Measurements from ENCODE around the gene CEP170. TPM values are rescaled to one million over a fixed set of nuclear protein-coding genes. Genes with fewer than 3 reads are reported as not detected.
"Not testable (repeated sequence)": the region's sequence is repeated elsewhere in the genome, so short reads cannot be mapped to it uniquely, and the experiment has no call there.

Gene CEP170
- polyA plus RNA-seq, 3 donors = 13.7 to 44.5 (median 17.4) TPM

- H3K9me3 Mint-ChIP-seq; H3K27me3 Mint-ChIP-seq (ENCODE audit: low read depth in 3 of 3); H3K4me3 ChIP-seq (replicated peaks in 1 of 3; ENCODE audit: low read depth in 2 of 3, low read length in 3 of 3); H3K4me3 Mint-ChIP-seq; intact Hi-C loops (cut with micrococcal nuclease); DNase-seq; H2AFZ ChIP-seq (ENCODE audit: insufficient read depth, low read depth, low read length, poor library complexity, severe bottlenecking); H3K4me1 ChIP-seq (ENCODE audit: control insufficient read depth in 1 of 2, insufficient read depth in 2 of 2, low read length in 2 of 2); H3K9ac ChIP-seq (ENCODE audit: insufficient read depth, low read length, poor library complexity, severe bottlenecking); H3K27me3 ChIP-seq (ENCODE audit: control insufficient read depth in 2 of 2, insufficient read depth in 2 of 2, low read length in 2 of 2); H3K9me3 ChIP-seq (replicated peaks in 1 of 2; ENCODE audit: control insufficient read depth in 1 of 2, insufficient read depth in 1 of 2, low read length in 2 of 2); H3K4me1 Mint-ChIP-seq; H3K79me2 ChIP-seq (ENCODE audit: insufficient read depth, low read length); H3K27ac Mint-ChIP-seq; H4K20me1 ChIP-seq (ENCODE audit: insufficient read depth, low read length); H3K27ac ChIP-seq (ENCODE audit: low read depth in 1 of 2, low read length in 2 of 2); H3K4me2 ChIP-seq (replicated peaks; ENCODE audit: extremely low read depth, low read length, poor library complexity, severe bottlenecking): not testable (repeated sequence)
- peaks cover 38 to 39% of the 10 kb centered on the region in 2 donors for H3K36me3 Mint-ChIP-seq
- H3K36me3 ChIP-seq (replicated peaks in 1 of 2; ENCODE audit: control insufficient read depth in 1 of 2, insufficient read depth in 2 of 2, low read length in 2 of 2) = peaks cover 12 to 51% of the 10 kb centered on the region in 2 donors
- no CpG with 5 or more reads among the region's 8 CpGs for WGBS (ENCODE audit: insufficient coverage)
Observed at GRCh38 chr1:243186201-243186995, 68.7 kb downstream of the CEP170 start.

- DNase-seq; H3K4me3 ChIP-seq (replicated peaks in 1 of 3; ENCODE audit: low read depth in 2 of 3, low read length in 3 of 3); H4K20me1 ChIP-seq (ENCODE audit: insufficient read depth, low read length); H3K4me1 Mint-ChIP-seq; H3K4me2 ChIP-seq (replicated peaks; ENCODE audit: extremely low read depth, low read length, poor library complexity, severe bottlenecking); H3K27ac Mint-ChIP-seq; H3K4me1 ChIP-seq (ENCODE audit: control insufficient read depth in 1 of 2, insufficient read depth in 2 of 2, low read length in 2 of 2); H3K79me2 ChIP-seq (ENCODE audit: insufficient read depth, low read length); H3K9ac ChIP-seq (ENCODE audit: insufficient read depth, low read length, poor library complexity, severe bottlenecking); H3K9me3 Mint-ChIP-seq; H3K27me3 Mint-ChIP-seq (ENCODE audit: low read depth in 3 of 3); intact Hi-C loops (cut with micrococcal nuclease); H2AFZ ChIP-seq (ENCODE audit: insufficient read depth, low read depth, low read length, poor library complexity, severe bottlenecking); H3K9me3 ChIP-seq (replicated peaks in 1 of 2; ENCODE audit: control insufficient read depth in 1 of 2, insufficient read depth in 1 of 2, low read length in 2 of 2); H3K27me3 ChIP-seq (ENCODE audit: control insufficient read depth in 2 of 2, insufficient read depth in 2 of 2, low read length in 2 of 2); H3K4me3 Mint-ChIP-seq; H3K27ac ChIP-seq (ENCODE audit: low read depth in 1 of 2, low read length in 2 of 2): not testable (repeated sequence)
- peaks cover 45 to 48% of the 10 kb centered on the region in 2 donors for H3K36me3 Mint-ChIP-seq
- H3K36me3 ChIP-seq (replicated peaks in 1 of 2; ENCODE audit: control insufficient read depth in 1 of 2, insufficient read depth in 2 of 2, low read length in 2 of 2) = peaks cover 15 to 56% of the 10 kb centered on the region in 2 donors
- 100% methylated on average over 2 of the region's 7 CpGs for WGBS (ENCODE audit: insufficient coverage)
Observed at GRCh38 chr1:243184787-243185186, 70.3 kb downstream of the CEP170 start.

GRCh38 chr1:243183661-243184060 lies 71.4 kb downstream of the CEP170 start:
- DNase-seq; H3K4me1 Mint-ChIP-seq; intact Hi-C loops (cut with micrococcal nuclease); H3K4me2 ChIP-seq (replicated peaks; ENCODE audit: extremely low read depth, low read length, poor library complexity, severe bottlenecking); H3K27ac ChIP-seq (ENCODE audit: low read depth in 1 of 2, low read length in 2 of 2); H3K4me3 Mint-ChIP-seq; H3K27me3 ChIP-seq (ENCODE audit: control insufficient read depth in 2 of 2, insufficient read depth in 2 of 2, low read length in 2 of 2); H2AFZ ChIP-seq (ENCODE audit: insufficient read depth, low read depth, low read length, poor library complexity, severe bottlenecking); H3K9me3 Mint-ChIP-seq; H3K27ac Mint-ChIP-seq; H3K79me2 ChIP-seq (ENCODE audit: insufficient read depth, low read length); H3K4me1 ChIP-seq (ENCODE audit: control insufficient read depth in 1 of 2, insufficient read depth in 2 of 2, low read length in 2 of 2); H4K20me1 ChIP-seq (ENCODE audit: insufficient read depth, low read length); H3K9me3 ChIP-seq (replicated peaks in 1 of 2; ENCODE audit: control insufficient read depth in 1 of 2, insufficient read depth in 1 of 2, low read length in 2 of 2); H3K4me3 ChIP-seq (replicated peaks in 1 of 3; ENCODE audit: low read depth in 2 of 3, low read length in 3 of 3); H3K9ac ChIP-seq (ENCODE audit: insufficient read depth, low read length, poor library complexity, severe bottlenecking); H3K27me3 Mint-ChIP-seq (ENCODE audit: low read depth in 3 of 3): not testable (repeated sequence)
- peaks cover 15 to 60% of the 10 kb centered on the region in 2 donors for H3K36me3 ChIP-seq (replicated peaks in 1 of 2; ENCODE audit: control insufficient read depth in 1 of 2, insufficient read depth in 2 of 2, low read length in 2 of 2)
- peaks cover 50 to 52% of the 10 kb centered on the region in 2 donors for H3K36me3 Mint-ChIP-seq

- not testable (repeated sequence) for H2AFZ ChIP-seq (ENCODE audit: insufficient read depth, low read depth, low read length, poor library complexity, severe bottlenecking); H3K4me1 Mint-ChIP-seq
- H3K36me3 Mint-ChIP-seq = peaks cover 47 to 52% of the 10 kb centered on the region in 2 donors
Observed at GRCh38 chr1:243183176-243183575, 71.9 kb downstream of the CEP170 start.

More at GRCh38 chr1:243183176-243183575, 71.9 kb downstream of the CEP170 start:
- H3K4me2 ChIP-seq (replicated peaks; ENCODE audit: extremely low read depth, low read length, poor library complexity, severe bottlenecking); H3K27me3 ChIP-seq (ENCODE audit: control insufficient read depth in 2 of 2, insufficient read depth in 2 of 2, low read length in 2 of 2); intact Hi-C loops (cut with micrococcal nuclease); H3K9ac ChIP-seq (ENCODE audit: insufficient read depth, low read length, poor library complexity, severe bottlenecking); H3K4me3 Mint-ChIP-seq; H3K9me3 Mint-ChIP-seq; H3K27ac ChIP-seq (ENCODE audit: low read depth in 1 of 2, low read length in 2 of 2); H3K9me3 ChIP-seq (replicated peaks in 1 of 2; ENCODE audit: control insufficient read depth in 1 of 2, insufficient read depth in 1 of 2, low read length in 2 of 2); H3K4me3 ChIP-seq (replicated peaks in 1 of 3; ENCODE audit: low read depth in 2 of 3, low read length in 3 of 3); DNase-seq; H3K27me3 Mint-ChIP-seq (ENCODE audit: low read depth in 3 of 3); H4K20me1 ChIP-seq (ENCODE audit: insufficient read depth, low read length); H3K79me2 ChIP-seq (ENCODE audit: insufficient read depth, low read length); H3K4me1 ChIP-seq (ENCODE audit: control insufficient read depth in 1 of 2, insufficient read depth in 2 of 2, low read length in 2 of 2): not testable (repeated sequence)
- no CpG with 5 or more reads among the region's 3 CpGs for WGBS (ENCODE audit: insufficient coverage)
- peaks cover 15 to 56% of the 10 kb centered on the region in 2 donors for H3K36me3 ChIP-seq (replicated peaks in 1 of 2; ENCODE audit: control insufficient read depth in 1 of 2, insufficient read depth in 2 of 2, low read length in 2 of 2)
- H3K27ac Mint-ChIP-seq = peak overlapping the region in 1 of 7 donors; percentile 54
